ENCODE results near the gene USP20. TPM values are rescaled to one million over a fixed set of nuclear protein-coding genes. Genes with fewer than 3 reads are reported as not detected.
A peak's percentile ranks its signal among the peaks of the same experiment; 100 is the strongest.

Gene USP20
- total RNA-seq, 1 donor from 2014 or later = 39.2 TPM

DNA sequence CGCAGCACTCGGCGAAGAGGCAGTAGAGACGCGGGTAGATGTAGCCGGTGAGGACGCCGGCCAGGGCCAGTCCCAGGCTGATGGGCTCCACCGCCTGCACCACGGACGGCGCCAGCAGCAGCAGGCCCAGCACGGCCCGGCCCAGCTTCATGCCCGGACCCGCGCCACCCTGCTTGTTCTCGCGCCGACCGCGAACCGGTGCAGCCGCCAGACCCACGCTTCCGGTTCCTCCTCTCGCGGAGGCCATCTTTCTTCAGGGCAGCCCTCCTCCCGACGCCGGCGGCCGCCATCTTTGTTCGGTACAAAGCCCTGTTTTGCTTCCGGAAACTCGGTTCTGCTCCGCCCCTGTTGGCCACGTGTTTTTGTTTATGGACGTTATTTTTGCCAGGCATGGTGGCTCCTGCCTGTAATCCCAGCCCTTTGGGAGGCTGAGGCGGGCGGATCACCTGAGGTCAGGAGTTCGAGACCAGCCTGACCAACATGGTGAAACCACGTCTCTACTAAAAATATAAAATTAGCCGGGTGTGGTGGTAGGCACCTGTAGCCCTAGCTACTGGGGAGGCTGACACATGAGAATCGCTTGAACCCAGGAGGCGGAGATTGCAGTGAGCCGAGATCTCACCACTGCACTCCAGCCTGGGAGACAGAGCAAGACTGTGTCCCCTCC lies 11.2 kb upstream of the USP20 start, which contains the start of gene TOR1A:
Gene TOR1A, minus strand, starts transcription at position 202 of the 667 bp plus-strand sequence. Its CDS starts 51 bp downstream, at position 151.
- H3K27ac Mint-ChIP-seq = peak within 1 kb of the TSS; percentile 74
- H3K4me3 Mint-ChIP-seq = peak within 1 kb of the TSS; percentile 92
- H3K9me3 Mint-ChIP-seq = no peaks in the 10 kb centered on the region
- no peaks in the 10 kb centered on the region for H3K27me3 Mint-ChIP-seq
- TF ChIP-seq, protein P1, sequence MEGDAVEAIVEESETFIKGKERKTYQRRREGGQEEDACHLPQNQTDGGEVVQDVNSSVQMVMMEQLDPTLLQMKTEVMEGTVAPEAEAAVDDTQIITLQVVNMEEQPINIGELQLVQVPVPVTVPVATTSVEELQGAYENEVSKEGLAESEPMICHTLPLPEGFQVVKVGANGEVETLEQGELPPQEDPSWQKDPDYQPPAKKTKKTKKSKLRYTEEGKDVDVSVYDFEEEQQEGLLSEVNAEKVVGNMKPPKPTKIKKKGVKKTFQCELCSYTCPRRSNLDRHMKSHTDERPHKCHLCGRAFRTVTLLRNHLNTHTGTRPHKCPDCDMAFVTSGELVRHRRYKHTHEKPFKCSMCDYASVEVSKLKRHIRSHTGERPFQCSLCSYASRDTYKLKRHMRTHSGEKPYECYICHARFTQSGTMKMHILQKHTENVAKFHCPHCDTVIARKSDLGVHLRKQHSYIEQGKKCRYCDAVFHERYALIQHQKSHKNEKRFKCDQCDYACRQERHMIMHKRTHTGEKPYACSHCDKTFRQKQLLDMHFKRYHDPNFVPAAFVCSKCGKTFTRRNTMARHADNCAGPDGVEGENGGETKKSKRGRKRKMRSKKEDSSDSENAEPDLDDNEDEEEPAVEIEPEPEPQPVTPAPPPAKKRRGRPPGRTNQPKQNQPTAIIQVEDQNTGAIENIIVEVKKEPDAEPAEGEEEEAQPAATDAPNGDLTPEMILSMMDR (conservative IDR thresholded peaks at IDR 0.05) = no peak
- peaks cover 10% of the 10 kb centered on the region for H3K4me1 Mint-ChIP-seq (ENCODE audit: unreplicated experiment)
- peak; percentile 92 for DNase-seq (ENCODE audit: extremely low spot score, unreplicated experiment)
- peaks cover 5% of the 10 kb centered on the region for H3K36me3 Mint-ChIP-seq

DNA sequence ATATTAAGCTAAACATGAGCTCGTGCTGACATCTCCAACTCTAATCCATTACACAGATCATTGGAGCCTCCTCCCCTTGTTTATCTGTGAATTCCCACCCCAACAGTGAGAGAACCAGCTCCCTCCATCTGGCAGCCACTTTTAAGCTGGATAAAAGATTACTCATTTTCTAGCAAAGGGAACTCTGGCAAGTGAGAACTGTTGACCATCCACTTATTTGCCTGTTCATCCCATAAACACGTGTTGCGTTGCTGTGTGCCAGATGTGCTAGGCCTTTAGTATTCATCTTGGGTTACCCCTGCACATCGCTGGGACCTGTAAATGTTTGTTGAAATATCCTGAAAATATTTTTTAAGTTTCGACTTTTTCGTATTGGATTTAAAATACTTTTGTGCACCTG lies 8.9 kb upstream of the USP20 start:
- Mint-ChIP-seq H3K27ac (no peak overlapping the region), H3K27me3 (no peaks in the 10 kb centered on the region), H3K4me3 (no peak overlapping the region), H3K36me3 (peaks cover 5% of the 10 kb centered on the region), H3K9me3 (no peaks in the 10 kb centered on the region), H3K4me1 (ENCODE audit: unreplicated experiment) (peaks cover 10% of the 10 kb centered on the region)
- TF ChIP-seq, protein P1 (conservative IDR thresholded peaks at IDR 0.05) = no peak
- DNase-seq (ENCODE audit: extremely low spot score, unreplicated experiment) = no peak

DNA sequence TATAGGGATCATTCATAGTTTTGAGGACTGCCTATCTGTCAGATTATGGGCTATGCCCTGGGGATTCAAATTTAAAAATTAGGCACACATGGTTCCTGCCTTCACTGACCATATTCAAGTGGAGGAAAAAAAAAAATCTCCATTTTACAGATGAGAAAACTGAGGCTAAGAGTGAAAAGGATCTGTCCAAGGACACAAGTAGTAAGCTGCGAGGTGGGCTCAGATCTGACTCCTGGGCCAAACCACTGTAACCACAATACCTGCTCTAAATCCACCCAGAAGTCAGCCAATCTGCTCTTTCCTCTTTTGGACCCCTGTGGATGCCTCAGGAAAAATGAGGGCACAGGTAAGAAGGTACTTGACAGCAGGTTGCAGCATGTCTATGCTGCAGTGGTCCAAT lies 8.5 kb upstream of the USP20 start:
- Mint-ChIP-seq H3K4me3 (no peak overlapping the region), H3K9me3 (no peaks in the 10 kb centered on the region), H3K27me3 (no peaks in the 10 kb centered on the region), H3K27ac (no peak overlapping the region), H3K36me3 (peaks cover 5% of the 10 kb centered on the region), H3K4me1 (ENCODE audit: unreplicated experiment) (peaks cover 10% of the 10 kb centered on the region)
- TF ChIP-seq, protein P1 (conservative IDR thresholded peaks at IDR 0.05) = no peak
- no peak for DNase-seq (ENCODE audit: extremely low spot score, unreplicated experiment)

DNA sequence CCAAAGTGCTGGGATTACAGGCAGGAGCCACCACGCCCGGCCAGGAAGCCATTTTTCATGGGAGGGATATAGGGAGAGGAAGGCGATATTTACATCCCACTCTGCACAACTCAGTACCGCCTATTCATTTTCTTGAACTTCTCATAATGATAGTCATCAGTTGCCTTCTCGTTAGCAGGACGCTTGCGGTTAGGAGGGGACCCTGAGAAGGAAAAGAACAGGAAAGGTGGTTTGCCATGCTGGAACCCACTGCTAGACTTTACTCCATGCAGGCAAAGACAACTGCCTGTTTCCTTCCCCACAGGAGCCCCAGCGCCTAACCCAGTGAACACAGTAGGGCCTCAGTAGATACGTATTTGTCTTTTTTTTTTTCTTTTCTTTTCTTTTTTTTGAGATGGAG lies 7.2 kb upstream of the USP20 start:
- peaks cover 1% of the 10 kb centered on the region for H3K4me1 Mint-ChIP-seq (ENCODE audit: unreplicated experiment)
- H3K27me3 Mint-ChIP-seq = no peaks in the 10 kb centered on the region
- H3K9me3 Mint-ChIP-seq = no peaks in the 10 kb centered on the region
- no peak for DNase-seq (ENCODE audit: extremely low spot score, unreplicated experiment)
- no peak overlapping the region for H3K27ac Mint-ChIP-seq
- TF ChIP-seq, protein P1 (conservative IDR thresholded peaks at IDR 0.05) = no peak
- H3K36me3 Mint-ChIP-seq = peaks cover 3% of the 10 kb centered on the region
- H3K4me3 Mint-ChIP-seq = no peak overlapping the region

DNA sequence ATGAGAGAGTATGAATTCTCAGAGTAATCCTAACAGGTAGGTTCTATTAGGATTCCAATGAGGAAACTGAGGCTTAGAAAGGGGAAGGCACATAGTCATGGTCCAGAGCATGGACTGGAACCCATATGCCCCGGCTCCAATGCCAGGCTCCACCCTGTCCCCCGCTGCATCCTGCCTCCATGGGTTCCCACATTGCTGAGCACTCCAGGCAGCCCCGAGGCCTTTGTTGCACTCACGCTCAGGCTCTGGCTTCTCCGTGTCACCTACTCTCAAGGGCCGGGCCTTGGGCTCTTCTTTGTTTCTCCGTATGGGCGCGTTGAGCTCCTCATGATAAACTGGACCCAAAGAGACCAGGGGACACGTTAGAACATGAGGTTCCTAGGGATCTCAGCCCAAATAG lies 6.3 kb upstream of the USP20 start:
- peaks cover 2% of the 10 kb centered on the region for H3K4me1 Mint-ChIP-seq (ENCODE audit: unreplicated experiment)
- H3K4me3 Mint-ChIP-seq = no peak overlapping the region
- no peak overlapping the region for H3K27ac Mint-ChIP-seq
- no peaks in the 10 kb centered on the region for H3K9me3 Mint-ChIP-seq
- no peak for DNase-seq (ENCODE audit: extremely low spot score, unreplicated experiment)
- TF ChIP-seq, protein P1 (conservative IDR thresholded peaks at IDR 0.05) = no peak
- H3K27me3 Mint-ChIP-seq = no peaks in the 10 kb centered on the region
- H3K36me3 Mint-ChIP-seq = peaks cover 3% of the 10 kb centered on the region
